ENCODE measurements around the gene TECPR2. TPM values are rescaled to one million over a fixed set of nuclear protein-coding genes. Genes with fewer than 3 reads are reported as not detected.
"Not testable (repeated sequence)": the region's sequence is repeated elsewhere in the genome, so short reads cannot be mapped to it uniquely, and the experiment has no call there.

The TECPR2 gene
- total RNA-seq, 2 donors from 2014 or later = 4.6 to 4.9 TPM

DNA sequence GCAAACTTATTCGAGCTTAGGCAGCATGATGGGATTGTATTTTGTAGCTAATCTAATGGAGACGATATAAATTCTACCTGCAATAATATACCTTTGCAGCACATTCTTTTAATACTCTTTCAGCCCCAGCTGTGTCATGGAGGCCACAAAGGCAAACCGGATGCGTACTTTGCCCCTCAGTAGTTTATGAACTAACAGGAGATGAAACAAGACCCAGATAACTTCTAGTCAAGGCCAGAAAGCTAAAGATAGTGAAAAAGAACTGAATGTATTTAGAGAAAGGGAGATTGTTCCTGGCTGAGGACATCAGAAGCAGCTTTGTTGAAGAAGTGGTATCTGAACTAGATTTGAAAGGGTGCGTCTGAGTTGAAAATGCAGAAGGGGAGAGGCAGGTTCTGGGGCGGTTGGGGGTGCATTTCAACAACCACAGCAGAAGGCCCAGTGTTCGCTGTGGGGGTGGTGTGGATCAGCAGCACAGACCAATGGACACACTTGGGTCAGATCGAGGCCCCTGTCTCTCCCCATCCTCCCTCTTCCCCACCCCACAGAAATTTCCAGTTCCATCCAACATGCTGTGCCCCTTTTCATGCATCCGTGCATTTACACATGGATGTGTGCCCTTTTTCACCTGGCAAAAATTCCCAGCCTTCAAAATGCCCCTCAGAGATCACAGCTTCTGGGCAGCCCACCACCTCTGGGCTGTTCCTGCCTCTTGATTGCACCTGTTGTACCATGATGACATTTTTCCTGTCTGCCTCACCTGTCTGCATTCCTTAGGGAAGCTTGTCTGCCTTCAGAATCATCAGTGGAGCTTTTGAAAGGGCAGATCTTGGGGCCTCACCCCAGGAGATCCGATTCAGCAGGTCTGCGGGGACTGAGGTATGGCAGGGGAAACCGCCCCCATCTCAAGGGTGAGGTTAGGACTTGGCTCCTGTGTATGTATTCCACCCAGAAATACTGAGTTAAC is 41.0 kb upstream of the TECPR2 start:
- H3K27me3 Mint-ChIP-seq = no peaks in the 10 kb centered on the region
- no peaks in the 10 kb centered on the region for H3K9me3 Mint-ChIP-seq
- H3K36me3 Mint-ChIP-seq (ENCODE audit: low read depth) = peaks cover 20% of the 10 kb centered on the region
- H3K4me1 Mint-ChIP-seq = peaks cover 18% of the 10 kb centered on the region
- H3K4me3 Mint-ChIP-seq = no peak overlapping the region
- ATAC-seq (replicated peaks) = no peak
- H3K27ac Mint-ChIP-seq = no peak overlapping the region

DNA sequence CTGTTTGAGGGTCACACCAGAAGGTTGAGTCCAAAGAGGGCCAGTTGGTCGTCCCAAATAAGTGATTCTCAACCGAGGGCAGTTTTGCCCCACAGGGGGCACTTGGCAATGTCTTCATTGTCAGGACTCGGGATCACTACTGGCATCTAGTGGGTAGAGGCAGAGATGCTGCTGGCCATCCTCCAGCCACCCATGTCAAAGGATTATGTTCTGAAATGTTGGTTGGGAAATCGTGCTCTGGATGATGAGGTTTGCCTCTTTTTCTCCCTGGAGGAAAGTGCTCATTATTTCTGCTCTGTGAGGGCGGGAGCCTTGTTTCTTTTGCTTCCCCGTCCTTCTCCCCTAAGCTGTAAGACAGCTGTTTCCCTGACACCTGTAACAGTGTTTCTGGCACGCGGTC is 39.6 kb upstream of the TECPR2 start:
- Mint-ChIP-seq H3K9me3 (no peaks in the 10 kb centered on the region), H3K4me1 (peaks cover 6% of the 10 kb centered on the region), H3K36me3 (ENCODE audit: low read depth) (peaks cover 6% of the 10 kb centered on the region)

DNA sequence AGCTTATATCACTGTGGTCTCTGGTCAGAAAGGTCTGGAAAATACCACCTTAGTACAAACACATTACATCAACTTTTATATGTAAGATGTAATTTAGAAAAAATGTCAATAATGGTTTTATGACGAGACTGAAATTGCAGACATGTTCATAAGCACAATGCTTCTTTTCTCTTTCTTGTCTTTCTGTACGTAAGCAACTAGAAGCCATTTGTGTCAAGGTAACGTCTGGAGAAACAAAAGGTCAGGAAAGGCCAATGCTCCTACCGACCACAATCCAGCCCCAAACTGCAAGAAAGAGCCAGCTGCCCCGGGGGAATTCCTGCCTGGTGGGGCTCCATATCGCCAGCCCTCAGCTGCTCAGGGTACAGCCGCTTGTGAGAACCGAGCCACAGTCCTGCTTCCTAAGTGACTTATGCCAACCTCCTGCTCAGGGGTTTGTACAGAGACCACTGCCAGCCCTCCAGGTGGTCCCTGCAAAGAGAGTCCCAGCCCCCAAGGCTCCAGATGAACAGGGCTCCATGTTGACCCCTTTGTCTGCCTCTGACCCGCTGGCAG is 36.9 kb upstream of the TECPR2 start:
- Mint-ChIP-seq H3K9me3 (no peaks in the 10 kb centered on the region), H3K36me3 (ENCODE audit: low read depth) (peaks cover 6% of the 10 kb centered on the region), H3K27me3 (no peaks in the 10 kb centered on the region), H3K27ac (no peak overlapping the region), H3K4me3 (no peak overlapping the region), H3K4me1 (no peaks in the 10 kb centered on the region)
- no peak for ATAC-seq (replicated peaks)

More for the DNA sequence above, 39.6 kb upstream of the TECPR2 start:
- Mint-ChIP-seq H3K27me3 (no peaks in the 10 kb centered on the region), H3K27ac (no peak overlapping the region), H3K4me3 (no peak overlapping the region)
- no peak for ATAC-seq (replicated peaks)

DNA sequence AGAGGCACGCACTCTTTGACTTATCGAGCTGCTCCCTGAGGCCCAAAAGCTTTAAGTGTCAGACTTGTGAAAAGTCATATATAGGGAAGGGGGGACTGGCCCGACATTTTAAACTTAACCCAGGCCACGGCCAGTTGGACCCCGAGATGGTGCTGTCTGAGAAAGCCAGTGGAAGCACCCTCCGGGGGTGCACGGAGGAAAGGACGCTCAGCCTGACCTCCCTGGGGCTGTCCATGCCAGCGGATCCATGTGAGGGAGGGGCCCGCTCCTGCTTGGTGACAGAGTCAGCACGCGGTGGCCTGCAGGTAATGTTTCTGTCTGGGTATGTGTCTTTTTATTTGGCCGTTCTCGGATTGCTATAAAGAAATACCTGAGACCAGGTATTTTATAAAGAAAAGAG is 36.2 kb upstream of the TECPR2 start:
- Mint-ChIP-seq H3K27ac (no peak overlapping the region), H3K36me3 (ENCODE audit: low read depth) (peaks cover 6% of the 10 kb centered on the region), H3K4me3 (no peak overlapping the region), H3K4me1 (no peaks in the 10 kb centered on the region), H3K27me3 (no peaks in the 10 kb centered on the region), H3K9me3 (no peaks in the 10 kb centered on the region)
- ATAC-seq (replicated peaks) = no peak

DNA sequence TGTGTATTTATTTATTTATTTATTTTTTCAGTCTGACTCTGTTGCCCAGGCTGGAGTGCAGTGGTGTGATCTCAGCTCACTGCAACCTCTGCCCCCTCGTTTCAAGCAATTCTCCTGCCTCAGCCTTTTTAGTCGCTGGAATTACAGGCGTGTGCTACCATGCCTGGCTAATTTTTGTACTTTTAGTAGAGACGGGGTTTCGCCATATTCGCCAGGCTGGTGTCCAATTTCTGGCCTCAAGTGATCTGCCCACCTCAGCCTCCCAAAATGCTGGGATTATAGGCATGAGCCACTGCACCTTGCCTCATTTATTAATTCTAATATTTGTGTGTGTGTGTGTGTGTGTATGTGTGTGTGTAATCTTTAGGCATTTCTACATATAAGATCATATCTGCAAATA is 33.4 kb upstream of the TECPR2 start:
- H3K9me3 Mint-ChIP-seq; H3K4me3 Mint-ChIP-seq; H3K27me3 Mint-ChIP-seq; ATAC-seq (replicated peaks); H3K4me1 Mint-ChIP-seq; H3K27ac Mint-ChIP-seq: not testable (repeated sequence)
- peaks cover 17% of the 10 kb centered on the region for H3K36me3 Mint-ChIP-seq (ENCODE audit: low read depth)

DNA sequence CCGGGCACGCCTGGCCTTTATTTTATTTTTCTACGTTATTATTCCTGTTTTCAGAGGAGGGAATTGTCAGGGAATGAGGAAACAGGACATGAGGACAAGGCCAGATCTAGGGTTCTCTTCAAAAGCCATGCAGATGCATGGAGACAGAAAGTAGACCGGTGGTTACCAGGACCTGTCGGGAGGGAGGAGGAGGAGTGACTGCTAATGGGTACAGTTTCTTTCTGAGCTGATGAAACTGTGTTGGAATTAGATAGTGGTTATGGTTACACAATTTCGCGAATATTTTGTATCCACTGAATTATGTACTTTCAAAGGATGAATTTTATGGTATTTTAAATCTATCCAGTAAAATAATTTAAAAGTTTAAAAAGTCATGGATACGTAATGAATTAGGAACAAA is 31.9 kb upstream of the TECPR2 start:
- no peak for ATAC-seq (replicated peaks)
- Mint-ChIP-seq H3K27me3 (no peaks in the 10 kb centered on the region), H3K36me3 (ENCODE audit: low read depth) (peaks cover 25% of the 10 kb centered on the region), H3K27ac (no peak overlapping the region), H3K9me3 (no peaks in the 10 kb centered on the region), H3K4me3 (no peak overlapping the region), H3K4me1 (no peaks in the 10 kb centered on the region)

DNA sequence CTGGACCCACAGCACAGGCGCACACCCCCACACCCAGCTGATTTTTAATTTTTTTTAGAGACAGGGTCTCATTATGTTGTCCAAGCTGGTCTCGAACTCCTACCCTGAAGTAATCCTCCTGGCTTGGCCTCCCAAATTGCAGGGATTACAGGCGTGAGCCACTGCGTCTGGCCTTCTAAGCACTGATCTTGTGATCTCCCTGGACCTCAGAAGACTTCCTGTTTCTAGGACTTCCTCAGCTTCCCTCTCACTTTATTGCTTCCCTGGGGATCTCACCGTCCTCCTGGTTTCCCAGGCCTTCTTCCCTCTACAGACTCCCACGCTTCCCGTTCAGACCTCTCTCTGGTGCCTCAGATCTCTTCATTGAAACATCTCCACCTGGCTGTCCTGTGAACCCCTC is 29.4 kb upstream of the TECPR2 start:
- Mint-ChIP-seq H3K4me1 (no peaks in the 10 kb centered on the region), H3K27ac (peak overlapping the region; percentile 32), H3K36me3 (ENCODE audit: low read depth) (peaks cover 45% of the 10 kb centered on the region), H3K27me3 (no peaks in the 10 kb centered on the region), H3K9me3 (no peaks in the 10 kb centered on the region), H3K4me3 (no peak overlapping the region)
- no peak for ATAC-seq (replicated peaks)

DNA sequence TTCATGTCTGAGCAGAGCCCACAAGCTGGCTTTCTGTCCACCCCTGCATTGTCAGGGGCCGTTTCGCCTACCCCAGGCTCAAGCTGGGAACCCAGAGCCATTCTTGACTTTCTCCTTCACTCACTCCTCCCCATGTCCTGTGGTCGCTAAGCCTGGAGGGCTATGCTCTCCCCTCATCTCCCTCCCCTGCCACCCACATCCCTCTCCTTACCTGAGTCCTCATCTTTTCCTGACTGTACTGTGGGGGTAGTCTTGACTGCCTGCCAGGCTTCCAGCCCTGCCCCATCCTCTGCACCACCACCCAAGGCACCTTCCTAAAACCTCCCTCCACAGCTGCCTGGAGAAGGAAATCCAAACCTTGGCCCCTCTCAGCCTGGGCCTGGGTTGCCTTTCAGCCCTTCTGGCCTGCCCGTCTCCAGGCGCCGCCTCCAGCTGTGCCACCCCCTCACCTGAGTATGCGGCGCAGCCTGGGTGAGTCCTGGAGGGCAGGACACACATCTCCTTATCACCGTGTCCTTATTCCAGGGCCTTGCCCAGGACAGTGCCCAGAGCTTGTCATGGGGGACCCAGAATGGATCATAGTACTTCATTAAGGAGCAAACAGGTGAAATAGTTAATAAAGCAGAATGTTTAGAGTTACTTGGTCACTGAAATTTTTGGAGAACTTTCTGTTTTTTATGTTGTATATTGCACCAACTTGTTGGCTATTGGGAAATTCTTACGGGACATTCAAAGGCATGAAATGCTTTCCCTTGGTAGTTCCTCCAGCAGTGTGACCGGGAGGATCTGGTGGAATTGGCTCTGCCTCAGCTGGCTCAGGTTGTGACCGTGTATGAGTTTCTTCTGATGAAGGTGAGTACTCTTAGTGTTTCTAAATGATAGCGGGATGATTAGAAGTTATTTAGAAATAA is 28.7 kb upstream of the TECPR2 start:
- Mint-ChIP-seq H3K4me3 (no peak overlapping the region), H3K27me3 (no peaks in the 10 kb centered on the region), H3K27ac (peak overlapping the region; percentile 32), H3K9me3 (no peaks in the 10 kb centered on the region), H3K4me1 (no peaks in the 10 kb centered on the region), H3K36me3 (ENCODE audit: low read depth) (peaks cover 50% of the 10 kb centered on the region)
- no peak for ATAC-seq (replicated peaks)

DNA sequence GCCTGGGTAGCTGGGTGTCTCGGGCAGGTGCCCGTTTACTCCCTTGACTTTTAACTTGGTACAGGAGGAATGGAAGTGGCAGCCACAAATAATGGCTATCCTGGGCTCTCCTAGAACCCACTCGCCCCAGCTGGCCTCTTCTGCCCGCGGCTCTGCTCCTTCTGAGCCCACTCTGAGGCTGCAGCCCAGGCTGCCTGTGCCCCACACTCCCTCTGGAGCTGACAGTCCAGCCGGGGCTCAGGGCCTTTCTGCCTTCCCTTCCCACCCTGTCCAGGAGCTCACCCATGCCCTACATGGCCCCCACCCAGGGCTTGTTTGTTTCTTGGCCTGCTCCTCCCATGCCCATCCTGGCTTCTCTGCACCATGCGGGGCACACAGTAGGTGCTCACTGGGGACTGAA is 27.6 kb upstream of the TECPR2 start:
- Mint-ChIP-seq H3K27me3 (no peaks in the 10 kb centered on the region), H3K27ac (no peak overlapping the region), H3K9me3 (no peaks in the 10 kb centered on the region), H3K36me3 (ENCODE audit: low read depth) (peaks cover 50% of the 10 kb centered on the region), H3K4me3 (no peak overlapping the region), H3K4me1 (no peaks in the 10 kb centered on the region)
- no peak for ATAC-seq (replicated peaks)

DNA sequence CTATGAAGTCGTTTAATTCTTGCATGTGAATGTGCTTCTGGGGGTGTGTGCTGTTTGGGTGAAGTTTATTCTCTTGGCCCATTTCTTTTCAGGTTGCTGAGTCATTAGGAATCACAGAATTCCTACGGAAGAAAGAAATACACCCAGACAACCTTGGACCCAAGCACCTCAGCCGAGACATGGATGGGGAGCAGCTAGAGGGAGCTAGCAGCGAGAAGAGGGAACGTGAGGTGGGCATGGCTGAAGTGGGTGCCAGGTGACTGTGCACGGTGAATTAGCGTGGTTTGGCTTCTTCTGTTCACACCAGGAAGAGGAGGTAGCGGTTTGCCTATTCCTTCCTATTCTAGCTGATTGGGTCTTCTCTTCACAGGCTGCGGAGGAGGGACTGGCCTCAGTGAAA is 24.0 kb upstream of the TECPR2 start:
- Mint-ChIP-seq H3K27me3 (no peaks in the 10 kb centered on the region), H3K4me1 (no peaks in the 10 kb centered on the region), H3K9me3 (no peaks in the 10 kb centered on the region), H3K4me3 (no peak overlapping the region), H3K27ac (no peak overlapping the region), H3K36me3 (ENCODE audit: low read depth) (peaks cover 76% of the 10 kb centered on the region)
- no peak for ATAC-seq (replicated peaks)

DNA sequence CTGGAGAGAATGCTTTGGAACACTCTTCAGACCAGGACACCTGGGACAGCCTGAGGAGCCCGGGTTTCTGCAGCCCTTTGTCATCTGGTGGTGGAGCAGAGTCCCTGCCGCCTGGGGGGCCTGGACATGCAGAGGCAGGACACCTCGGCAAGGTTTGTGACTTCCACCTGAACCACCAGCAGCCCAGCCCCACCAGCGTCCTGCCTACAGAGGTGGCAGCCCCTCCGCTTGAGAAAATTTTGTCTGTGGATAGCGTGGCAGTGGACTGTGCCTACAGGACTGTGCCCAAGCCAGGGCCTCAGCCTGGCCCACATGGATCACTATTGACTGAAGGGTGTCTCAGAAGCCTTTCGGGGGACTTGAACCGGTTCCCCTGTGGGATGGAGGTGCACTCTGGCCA is 21.2 kb upstream of the TECPR2 start:
- Mint-ChIP-seq H3K27ac (no peak overlapping the region), H3K4me3 (no peak overlapping the region), H3K9me3 (no peaks in the 10 kb centered on the region), H3K36me3 (ENCODE audit: low read depth) (peaks cover 80% of the 10 kb centered on the region), H3K27me3 (no peaks in the 10 kb centered on the region), H3K4me1 (no peaks in the 10 kb centered on the region)
- ATAC-seq (replicated peaks) = no peak

DNA sequence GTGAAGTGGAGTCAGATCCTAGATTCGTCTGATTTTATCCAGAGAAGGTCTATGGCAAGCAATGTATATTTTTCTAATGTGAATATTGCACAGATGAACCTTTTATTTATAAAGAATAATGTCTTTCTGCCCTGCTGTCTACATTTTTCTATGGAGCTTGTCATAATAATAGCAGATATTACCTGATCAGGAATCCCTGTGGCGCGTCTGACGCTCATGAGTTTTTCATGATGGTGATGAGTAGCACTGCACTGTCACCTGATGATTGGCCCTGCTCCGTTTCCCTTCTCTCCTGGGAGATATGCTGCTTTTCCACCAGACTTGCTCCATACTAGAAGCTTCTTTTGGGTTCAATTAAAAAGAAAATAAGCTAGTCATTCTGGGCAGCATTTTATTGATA is 20.5 kb upstream of the TECPR2 start:
- Mint-ChIP-seq H3K27me3 (no peaks in the 10 kb centered on the region), H3K4me1 (no peaks in the 10 kb centered on the region), H3K9me3 (no peaks in the 10 kb centered on the region), H3K36me3 (ENCODE audit: low read depth) (peaks cover 80% of the 10 kb centered on the region), H3K4me3 (no peak overlapping the region), H3K27ac (no peak overlapping the region)
- no peak for ATAC-seq (replicated peaks)

DNA sequence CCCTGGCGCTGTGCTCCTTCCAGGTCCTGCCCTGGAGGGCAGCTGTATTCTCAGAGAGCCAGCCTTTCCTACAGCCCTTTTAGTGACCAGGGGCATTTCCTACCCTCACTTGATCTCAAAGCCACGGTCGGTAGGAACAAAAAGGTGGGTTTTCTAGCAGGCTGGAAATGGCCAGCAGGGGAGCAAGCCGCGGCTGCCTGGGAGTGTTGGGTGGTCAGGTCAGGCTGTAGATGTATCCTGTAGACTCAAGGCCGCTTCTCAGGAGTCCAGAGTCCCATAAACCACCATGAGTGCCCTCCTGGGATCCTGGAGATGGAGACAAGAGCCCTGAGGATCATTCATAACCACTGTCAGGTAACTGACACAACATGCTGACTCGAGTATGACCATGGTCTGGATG is 18.7 kb upstream of the TECPR2 start:
- Mint-ChIP-seq H3K27ac (no peak overlapping the region), H3K27me3 (no peaks in the 10 kb centered on the region), H3K36me3 (ENCODE audit: low read depth) (peaks cover 82% of the 10 kb centered on the region), H3K4me3 (no peak overlapping the region), H3K9me3 (no peaks in the 10 kb centered on the region), H3K4me1 (no peaks in the 10 kb centered on the region)
- no peak for ATAC-seq (replicated peaks)

DNA sequence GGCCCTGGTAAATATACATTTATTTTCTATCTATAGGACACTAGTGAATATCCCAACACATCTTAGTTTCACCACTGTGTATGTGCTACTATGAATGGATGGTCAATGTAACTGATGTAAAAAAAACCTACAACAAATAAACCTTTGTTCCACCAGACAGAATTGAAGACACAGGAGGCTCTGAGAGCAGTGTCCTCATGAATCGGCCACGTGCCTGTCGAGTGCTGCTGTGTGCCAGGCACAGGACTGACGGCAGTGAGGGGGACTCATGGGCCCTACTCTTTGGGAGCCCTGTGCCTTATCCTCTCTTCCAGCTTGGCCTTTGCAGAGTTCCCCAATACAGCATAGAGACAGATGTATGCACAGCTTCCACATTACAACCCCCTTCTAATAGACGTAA is 18.3 kb upstream of the TECPR2 start:
- H3K27ac Mint-ChIP-seq = peak overlapping the region; percentile 41

More for the DNA sequence above, 18.3 kb upstream of the TECPR2 start:
- H3K9me3 Mint-ChIP-seq = no peaks in the 10 kb centered on the region
- no peaks in the 10 kb centered on the region for H3K27me3 Mint-ChIP-seq
- H3K4me1 Mint-ChIP-seq = no peaks in the 10 kb centered on the region
- ATAC-seq (replicated peaks) = no peak
- no peak overlapping the region for H3K4me3 Mint-ChIP-seq
- H3K36me3 Mint-ChIP-seq (ENCODE audit: low read depth) = peaks cover 86% of the 10 kb centered on the region
